ENCODE data around the gene RMRP. TPM values are rescaled to one million over a fixed set of nuclear protein-coding genes. Genes with fewer than 3 reads are reported as not detected.

RMRP gene
- total and polyA plus RNA-seq, 12 donors: 14.9 to 14,997 (median 5,571) TPM

DNA sequence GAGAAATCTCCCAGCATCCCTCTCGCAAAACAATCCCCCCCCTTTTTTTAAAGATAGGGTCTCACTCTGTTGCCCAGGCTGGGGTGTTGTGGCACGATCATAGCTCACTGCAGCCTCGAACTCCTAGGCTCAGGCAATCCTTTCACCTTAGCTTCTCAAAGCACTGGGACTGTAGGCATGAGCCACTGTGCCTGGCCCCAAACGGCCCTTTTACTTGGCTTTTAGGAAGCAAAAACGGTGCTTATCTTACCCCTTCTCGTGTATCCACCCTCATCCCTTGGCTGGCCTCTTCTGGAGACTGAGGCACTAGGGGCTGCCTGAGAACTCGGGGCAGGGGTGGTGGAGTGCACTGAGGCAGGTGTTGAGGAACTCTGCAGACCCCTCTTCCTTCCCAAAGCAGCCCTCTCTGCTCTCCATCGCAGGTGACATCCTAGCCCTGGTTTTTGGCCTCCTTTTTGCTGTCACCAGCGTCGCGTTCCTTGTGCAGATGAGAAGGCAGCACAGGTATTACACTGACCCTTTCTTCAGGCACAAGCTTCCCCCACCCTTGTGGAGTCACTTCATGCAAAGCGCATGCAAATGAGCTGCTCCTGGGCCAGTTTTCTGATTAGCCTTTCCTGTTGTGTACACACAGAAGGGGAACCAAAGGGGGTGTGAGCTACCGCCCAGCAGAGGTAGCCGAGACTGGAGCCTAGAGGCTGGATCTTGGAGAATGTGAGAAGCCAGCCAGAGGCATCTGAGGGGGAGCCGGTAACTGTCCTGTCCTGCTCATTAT is 22.7 kb upstream of the RMRP start:
- ATAC-seq (no peak), DNase-seq (no peak)
- peaks cover 7 to 31% (median 10%) of the 10 kb centered on the region in 9 donors for H3K4me1 ChIP-seq

DNA sequence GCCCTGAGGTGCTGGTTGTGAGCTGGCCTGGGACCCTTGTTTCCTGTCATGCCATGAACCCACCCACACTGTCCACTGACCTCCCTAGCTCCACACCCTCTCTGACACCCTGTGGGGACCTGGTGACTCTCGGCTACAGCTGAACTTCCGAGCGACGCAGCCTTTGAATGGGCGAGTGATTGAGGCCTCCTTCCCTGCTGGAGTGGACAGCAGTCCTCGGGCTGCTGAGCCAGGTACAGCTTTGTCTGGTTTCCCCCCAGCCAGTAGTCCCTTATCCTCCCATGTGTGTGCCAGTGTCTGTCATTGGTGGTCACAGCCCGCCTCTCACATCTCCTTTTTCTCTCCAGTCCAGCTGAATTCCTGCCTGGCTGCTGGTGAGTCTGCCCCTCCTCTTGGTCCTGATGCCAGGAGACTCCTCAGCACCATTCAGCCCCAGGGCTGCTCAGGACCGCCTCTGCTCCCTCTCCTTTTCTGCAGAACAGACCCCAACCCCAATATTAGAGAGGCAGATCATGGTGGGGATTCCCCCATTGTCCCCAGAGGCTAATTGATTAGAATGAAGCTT is 22.0 kb upstream of the RMRP start:
- no peak overlapping the region for H3K27ac ChIP-seq
- peaks cover 0 to 16% (median 0%) of the 10 kb centered on the region in 7 donors for H3K27me3 ChIP-seq
- no peaks in the 10 kb centered on the region for H3K9me3 ChIP-seq
- H3K36me3 ChIP-seq: peaks cover 0 to 38% (median 24%) of the 10 kb centered on the region in 9 donors
- H3K4me1 ChIP-seq: peaks cover 1 to 26% (median 13%) of the 10 kb centered on the region in 9 donors
- intact Hi-C loops (cut with DNase I): no loop called here
- 77 to 85% methylated on average over 8 of the region's 8 CpGs for WGBS, 2 donors
- H3K4me3 ChIP-seq: no peak overlapping the region
- TF ChIP-seq CTCF (IDR thresholded peaks at IDR 0.05): no peak
- DNase-seq (no peak), ATAC-seq (no peak)

More for the DNA sequence above, 22.7 kb upstream of the RMRP start:
- Histone ChIP-seq H3K27me3 (peaks cover 0 to 10% (median 0%) of the 10 kb centered on the region in 7 donors), H3K36me3 (peaks cover 0 to 45% (median 31%) of the 10 kb centered on the region in 9 donors), H3K27ac (no peak overlapping the region), H3K4me3 (no peak overlapping the region), H3K9me3 (no peaks in the 10 kb centered on the region)
- intact Hi-C loops (cut with DNase I): no loop called here
- WGBS, 2 donors: 48 to 51% methylated on average over 15 of the region's 15 CpGs
- no peak for TF ChIP-seq CTCF (IDR thresholded peaks at IDR 0.05)

DNA sequence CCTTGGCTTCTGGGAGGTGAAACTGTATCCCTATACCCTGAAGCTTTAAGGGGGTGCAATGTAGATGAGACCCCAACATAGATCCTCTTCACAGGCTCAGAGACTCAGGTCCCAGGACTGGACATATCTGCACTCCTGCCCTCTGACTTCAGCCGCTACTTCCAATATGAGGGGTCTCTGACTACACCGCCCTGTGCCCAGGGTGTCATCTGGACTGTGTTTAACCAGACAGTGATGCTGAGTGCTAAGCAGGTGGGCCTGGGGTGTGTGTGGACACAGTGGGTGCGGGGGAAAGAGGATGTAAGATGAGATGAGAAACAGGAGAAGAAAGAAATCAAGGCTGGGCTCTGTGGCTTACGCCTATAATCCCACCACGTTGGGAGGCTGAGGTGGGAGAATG is 21.3 kb upstream of the RMRP start:
- no peak for ATAC-seq
- no peak for DNase-seq
- Histone ChIP-seq H3K4me1 (peaks cover 0 to 19% (median 13%) of the 10 kb centered on the region in 9 donors), H3K27ac (no peak overlapping the region), H3K27me3 (peaks cover 0 to 16% (median 0%) of the 10 kb centered on the region in 7 donors), H3K9me3 (no peaks in the 10 kb centered on the region), H3K36me3 (peaks cover 0 to 31% (median 18%) of the 10 kb centered on the region in 9 donors), H3K4me3 (no peak overlapping the region)
- intact Hi-C loops (cut with DNase I): no loop called here
- TF ChIP-seq CTCF (IDR thresholded peaks at IDR 0.05): no peak
- WGBS, 2 donors: 90 to 94% methylated on average over 5 of the region's 5 CpGs

GRCh38 chr9:35675732-35676392 is 18.0 kb upstream of the RMRP start:
- 4% methylated on average over 48 to 51 of the region's 51 CpGs for WGBS, 2 donors

More at GRCh38 chr9:35675732-35676392, 18.0 kb upstream of the RMRP start:
- H3K36me3 ChIP-seq: no peaks in the 10 kb centered on the region
- peak; percentile 49 to 75 (median 60) for ATAC-seq
- no peaks in the 10 kb centered on the region for H3K9me3 ChIP-seq
- TF ChIP-seq CTCF (IDR thresholded peaks at IDR 0.05): peak in 1 of 9 donors; percentile 19
- peaks cover 0 to 16% (median 0%) of the 10 kb centered on the region in 7 donors for H3K27me3 ChIP-seq
- H3K4me3 ChIP-seq: peak overlapping the region; percentile 20 to 75 (median 58)
- intact Hi-C loops (cut with DNase I): no loop called here
- peak overlapping the region in 3 of 10 donors; percentile 20 to 39 (median 25) for H3K27ac ChIP-seq
- H3K4me1 ChIP-seq: peaks cover 0 to 23% (median 13%) of the 10 kb centered on the region in 9 donors
- peak; percentile 49 to 64 for DNase-seq
